Fibroblast of mammary gland (primary cell): Measurements from ENCODE around the gene TACC3.

Source experiments
- DNase-seq: peaks from one replicate; pipeline ENCODE4 v3.0.0-alpha.2; 2010; ENCODE audit warnings: low read depth
- H3K4me3 ChIP-seq: 2 replicates; pipeline ENCODE4 v1.5.1; 2011; ENCODE audit warnings: low read depth, mild to moderate bottlenecking, low read length, moderate library complexity; ENCODE audit not compliant: control insufficient read depth
- CTCF ChIP-seq: conservative IDR thresholded peaks from 2 replicates; pipeline ENCODE4 v1.5.1; 2011; ENCODE audit warnings: low read depth, low read length, inconsistent platforms; ENCODE audit not compliant: control insufficient read depth, insufficient read depth

The TACC3 gene

DNA sequence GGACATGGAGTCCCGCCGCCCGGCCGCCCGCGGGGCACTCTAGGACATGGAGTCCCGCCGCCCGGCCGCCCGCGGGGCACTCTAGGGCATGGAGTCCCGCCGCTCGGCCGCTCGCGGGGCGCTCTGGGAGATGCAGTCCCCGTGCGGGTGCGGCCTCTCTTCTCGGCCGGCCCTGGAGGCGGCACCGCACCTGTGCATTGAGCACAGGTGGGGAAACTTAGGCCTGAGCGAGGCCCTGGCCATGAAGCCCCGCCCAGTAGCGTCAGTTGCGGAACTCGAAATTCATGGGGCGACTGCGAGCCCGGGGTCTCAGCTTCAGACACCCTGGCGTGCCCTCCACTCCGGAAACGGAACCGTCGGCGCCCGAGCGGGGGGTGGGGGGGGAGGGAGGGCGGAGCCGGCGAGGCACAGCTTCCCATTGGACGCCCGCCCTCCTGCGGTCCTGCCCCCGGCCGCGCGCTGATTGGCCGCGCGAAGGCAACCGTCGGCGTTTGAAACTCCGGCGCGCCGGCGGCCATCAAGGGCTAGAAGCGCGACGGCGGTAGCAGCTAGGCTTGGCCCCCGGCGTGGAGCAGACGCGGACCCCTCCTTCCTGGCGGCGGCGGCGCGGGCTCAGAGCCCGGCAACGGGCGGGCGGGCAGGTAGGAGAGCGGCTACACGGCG lies at the start of gene TACC3, which contains the start of gene TMEM129:
Gene TACC3, plus strand, starts transcription at position 519 of the 663 bp plus-strand sequence. CDS start 1,901 bp downstream, outside the sequence.
Gene TMEM129, minus strand, starts transcription at position 321 of the 663 bp plus-strand sequence. CDS start 486 bp downstream, outside the sequence.
- peak; percentile 84 for DNase-seq
- H3K4me3 ChIP-seq = peak within 1 kb of the TSS; percentile 75
- TF ChIP-seq CTCF = no peak

GRCh38 chr4:1673671-1674070 lies 47.6 kb upstream of the TACC3 start:
- TF ChIP-seq CTCF = no peak

DNA sequence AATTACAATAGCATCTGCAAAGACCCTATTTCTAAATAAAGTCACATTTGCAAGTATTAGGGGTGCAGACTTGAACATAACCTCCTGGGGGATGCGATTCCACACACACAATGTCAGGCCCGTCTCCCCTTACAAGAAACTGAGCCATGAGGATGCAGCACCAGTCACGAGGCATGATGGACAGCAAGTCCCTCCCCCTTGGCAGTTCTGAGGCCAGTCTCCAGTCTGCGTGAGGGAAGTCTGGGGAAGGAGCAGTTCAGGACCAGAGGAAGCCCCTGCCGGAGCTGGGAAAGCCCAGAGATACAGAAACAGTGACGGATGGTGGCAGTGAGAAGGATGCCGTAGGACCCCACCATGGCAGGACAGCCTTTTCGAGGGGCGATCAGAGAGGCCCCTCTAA lies 46.6 kb upstream of the TACC3 start:
- DNase-seq = no peak
- H3K4me3 ChIP-seq = no peak overlapping the region
- no peak for TF ChIP-seq CTCF

More at GRCh38 chr4:1673671-1674070, 47.6 kb upstream of the TACC3 start:
- DNase-seq = no peak
- no peak overlapping the region for H3K4me3 ChIP-seq

DNA sequence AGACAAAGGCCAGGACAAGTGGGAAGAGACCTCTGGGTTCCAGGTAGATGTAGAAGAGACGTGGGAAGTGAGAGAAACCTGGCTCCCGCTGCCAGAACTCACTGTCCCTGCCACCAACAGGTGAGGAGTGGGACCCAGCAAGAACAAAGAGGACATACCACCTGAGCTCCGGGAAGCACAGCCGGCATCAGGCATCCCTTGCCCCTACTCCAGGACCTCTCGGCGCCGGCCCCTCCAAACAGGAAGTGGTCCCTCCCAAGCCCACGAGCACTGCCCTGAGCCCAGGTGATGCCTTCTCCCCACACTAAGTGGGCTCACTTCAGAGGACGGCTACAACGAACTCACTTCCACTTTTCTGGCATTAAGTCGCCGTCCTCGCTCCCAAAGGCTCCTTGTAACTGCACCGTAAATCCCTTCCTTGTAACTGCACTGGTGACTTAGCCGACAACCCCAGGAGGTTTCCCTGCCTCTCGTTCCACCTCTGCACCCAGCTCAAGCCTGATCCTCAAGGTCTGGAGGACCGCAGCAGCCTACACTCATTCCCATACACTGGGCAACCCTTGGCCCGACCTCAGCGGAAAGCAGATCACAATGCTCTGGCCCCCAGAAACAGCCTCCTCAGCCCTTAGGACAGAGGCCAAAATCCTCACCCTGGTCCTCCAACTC lies 46.1 kb upstream of the TACC3 start:
- no peak overlapping the region for H3K4me3 ChIP-seq
- no peak for DNase-seq
- no peak for TF ChIP-seq CTCF

GRCh38 chr4:1675802-1676137 lies 45.6 kb upstream of the TACC3 start:
- no peak for TF ChIP-seq CTCF
- no peak overlapping the region for H3K4me3 ChIP-seq
- no peak for DNase-seq

GRCh38 chr4:1676605-1677525 lies 44.5 kb upstream of the TACC3 start:
- no peak for TF ChIP-seq CTCF
- no peak for DNase-seq
- H3K4me3 ChIP-seq = no peak overlapping the region
